H1 (cell line): ENCODE data around the gene CFAP97D2.

Experiments used
- EP300 ChIP-seq, 2 experiments: IDR thresholded peaks; 1 replicate in 1 of 2; 2 replicates in 1 of 2; pipeline ENCODE4 v1.6.1; 2011 to 2012; ENCODE audit warnings: low read depth in 2 of 2, low read length in 2 of 2, mild to moderate bottlenecking in 2 of 2, borderline replicate concordance in 1 of 2, inconsistent platforms in 1 of 2, moderate library complexity in 1 of 2
- USF2 ChIP-seq: IDR thresholded peaks from 2 replicates; pipeline ENCODE4 v1.6.1; 2011; ENCODE audit warnings: low read length, improper control_type of control experiment
- ZNF274 ChIP-seq: IDR thresholded peaks from 2 replicates; pipeline ENCODE4 v1.7.0; 2012; ENCODE audit warnings: low read length, borderline replicate concordance; ENCODE audit errors: extremely low read depth
- TF ChIP-seq, protein P1 (sequence below), 3 experiments: IDR thresholded peaks; 1 replicate in 2 of 3; 2 replicates in 1 of 3; pipeline versions ENCODE4 v1.5.1 to v1.6.1; 2011; ENCODE audit warnings: low read length in 3 of 3, mild to moderate bottlenecking in 3 of 3, inconsistent platforms in 2 of 3, low read depth in 1 of 3, moderate library complexity in 1 of 3; ENCODE audit not compliant: insufficient read depth in 1 of 3; ENCODE audit errors: control extremely low read depth in 1 of 3

GRCh38 chr13:114142137-114142550 is 36.9 kb upstream of the CFAP97D2 start:
- TF ChIP-seq, protein P1, sequence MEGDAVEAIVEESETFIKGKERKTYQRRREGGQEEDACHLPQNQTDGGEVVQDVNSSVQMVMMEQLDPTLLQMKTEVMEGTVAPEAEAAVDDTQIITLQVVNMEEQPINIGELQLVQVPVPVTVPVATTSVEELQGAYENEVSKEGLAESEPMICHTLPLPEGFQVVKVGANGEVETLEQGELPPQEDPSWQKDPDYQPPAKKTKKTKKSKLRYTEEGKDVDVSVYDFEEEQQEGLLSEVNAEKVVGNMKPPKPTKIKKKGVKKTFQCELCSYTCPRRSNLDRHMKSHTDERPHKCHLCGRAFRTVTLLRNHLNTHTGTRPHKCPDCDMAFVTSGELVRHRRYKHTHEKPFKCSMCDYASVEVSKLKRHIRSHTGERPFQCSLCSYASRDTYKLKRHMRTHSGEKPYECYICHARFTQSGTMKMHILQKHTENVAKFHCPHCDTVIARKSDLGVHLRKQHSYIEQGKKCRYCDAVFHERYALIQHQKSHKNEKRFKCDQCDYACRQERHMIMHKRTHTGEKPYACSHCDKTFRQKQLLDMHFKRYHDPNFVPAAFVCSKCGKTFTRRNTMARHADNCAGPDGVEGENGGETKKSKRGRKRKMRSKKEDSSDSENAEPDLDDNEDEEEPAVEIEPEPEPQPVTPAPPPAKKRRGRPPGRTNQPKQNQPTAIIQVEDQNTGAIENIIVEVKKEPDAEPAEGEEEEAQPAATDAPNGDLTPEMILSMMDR (IDR thresholded peaks at IDR 0.05; ENCODE audit: control extremely low read depth in 1 of 3, insufficient read depth in 1 of 3, low read depth in 1 of 3, low read length in 3 of 3) = no peak
- TF ChIP-seq EP300 (IDR thresholded peaks at IDR 0.05; ENCODE audit: borderline replicate concordance in 1 of 2, low read depth in 2 of 2, low read length in 2 of 2) = no peak
- TF ChIP-seq USF2 = no peak
- no peak for TF ChIP-seq ZNF274
